PC-3 (cell line): ENCODE measurements around the gene HMCN2. TPM values are rescaled to one million over a fixed set of nuclear protein-coding genes. Genes with fewer than 3 reads are reported as not detected.

Experiments
- ATAC-seq: fragments of 200-7000 bp; cut with Tn5 transposase; 2 replicates; pipeline ENCODE4 v1.9.1; 2020; ENCODE audit warnings: mild to moderate bottlenecking, moderate library complexity
- BruUV-seq: library from RNA; stranded (reverse); fragments of 400-500 nt; replicated peaks from 2 replicates; lab custom pipeline; 2021; lab: Mats Ljungman, UMichigan
- CTCF ChIA-PET: fragments of 300-600 bp; sonication (Branson Sonifier 250); formaldehyde crosslinking; loops from one replicate; lab custom pipeline; 2022; ENCODE audit warnings: antibody characterized with exemption; lab: Charles Lee
- POLR2A ChIA-PET: fragments of 300-600 bp; sonication (Branson Sonifier 250); formaldehyde crosslinking; loops from one replicate; lab custom pipeline; 2022; ENCODE audit warnings: antibody characterized with exemption; ENCODE audit not compliant: unreplicated experiment; lab: Charles Lee
- DNase-seq: peaks from one replicate; pipeline ENCODE4 v3.0.0-alpha.2; 2015
- H2AFZ ChIP-seq: fragments of 300-600 bp; sonication (generic); 2 replicates; pipeline ENCODE4 v1.6.0; 2016; ENCODE audit warnings: antibody characterized with exemption, low read length
- H3F3A ChIP-seq: fragments of 300-600 bp; sonication (generic); one replicate; pipeline ENCODE4 v1.6.0; 2017; ENCODE audit warnings: antibody characterized with exemption, low read length, control low read depth, mild to moderate bottlenecking; ENCODE audit not compliant: unreplicated experiment
- H3K27ac ChIP-seq: fragments of 300-600 bp; sonication (generic); 2 replicates; pipeline ENCODE4 v1.5.1; 2016; ENCODE audit warnings: mild to moderate bottlenecking, low read length
- H3K27me3 ChIP-seq: fragments of 300-600 bp; sonication (generic); 2 replicates; pipeline ENCODE4 v1.6.1; 2016; ENCODE audit warnings: low read length, mixed read lengths
- H3K36me3 ChIP-seq: fragments of 300-600 bp; sonication (generic); 2 replicates; pipeline ENCODE4 v1.6.1; 2016; ENCODE audit warnings: low read depth, mixed run types, low read length, mixed read lengths
- H3K4me1 ChIP-seq: fragments of 300-600 bp; sonication (generic); 2 replicates; pipeline ENCODE4 v1.5.1; 2016; ENCODE audit warnings: low read length; ENCODE audit not compliant: insufficient read depth
- H3K4me2 ChIP-seq: fragments of 300-600 bp; sonication (generic); 2 replicates; pipeline ENCODE4 v1.6.0; 2016; ENCODE audit warnings: low read length
- H3K4me3 ChIP-seq: fragments of 300-600 bp; sonication (generic); 2 replicates; pipeline ENCODE4 v1.5.1; 2016; ENCODE audit warnings: mild to moderate bottlenecking, low read length, mixed read lengths
- H3K79me2 ChIP-seq: fragments of 300-600 bp; sonication (generic); 2 replicates; pipeline ENCODE4 v1.6.1; 2017; ENCODE audit warnings: low read length, mixed read lengths
- H3K9ac ChIP-seq: fragments of 300-600 bp; sonication (generic); 2 replicates; pipeline ENCODE4 v1.6.0; 2016; ENCODE audit warnings: mild to moderate bottlenecking, low read length
- H3K9me2 ChIP-seq: fragments of 300-600 bp; sonication (generic); replicated peaks from 2 replicates; pipeline ENCODE4 v1.6.1; 2016; ENCODE audit warnings: mixed run types, low read length, mixed read lengths
- H3K9me3 ChIP-seq: fragments of 300-600 bp; sonication (generic); 2 replicates; pipeline ENCODE4 v1.6.1; 2016; ENCODE audit warnings: low read length, mixed read lengths
- H4K20me1 ChIP-seq: fragments of 300-600 bp; sonication (generic); 2 replicates; pipeline ENCODE4 v1.6.1; 2016; ENCODE audit warnings: low read length, mixed read lengths
- CTCF ChIP-seq: fragments of 300-600 bp; sonication (generic); conservative IDR thresholded peaks from 2 replicates; pipeline ENCODE4 v1.5.1; 2017; ENCODE audit warnings: antibody characterized with exemption, low read depth, mild to moderate bottlenecking, low read length
- EZH2 ChIP-seq: fragments of 300-600 bp; sonication (generic); IDR thresholded peaks from one replicate; pipeline ENCODE4 v1.6.1; 2017; ENCODE audit warnings: antibody characterized with exemption, mild to moderate bottlenecking, low read length; ENCODE audit not compliant: unreplicated experiment
- EZH2phosphoT487 ChIP-seq: fragments of 300-600 bp; sonication (generic); IDR thresholded peaks from 2 replicates; pipeline ENCODE4 v1.6.1; 2018; ENCODE audit warnings: mild to moderate bottlenecking, antibody characterized with exemption, low read length, borderline replicate concordance
- intact Hi-C: fragments of 100-400 bp; cut with micrococcal nuclease; formaldehyde crosslinking; loops from 2 replicates; pipeline ENCODE4 v1.9.0; 2023
- total RNA-seq: library from RNA; depleted of rRNA; stranded (reverse); fragments of >200 nt; gene quantifications from 2 replicates; pipeline ENCODE4 v1.2.3, GENCODE V29; 2014

The HMCN2 gene
- total RNA-seq, 1 experiment from 2014 or later, result 0.11 TPM

GRCh38 chr9:130380920-130381469, 115.4 kb downstream of the HMCN2 start:
- CTCF ChIA-PET, result no interaction called here
- Histone ChIP-seq H3K9me2 (no peaks in the 10 kb centered on the region), H3K27me3 (no peaks in the 10 kb centered on the region), H3K9ac (no peak overlapping the region), H3K27ac (no peak overlapping the region), H3K4me3 (no peak overlapping the region), H3F3A (no peaks in the 10 kb centered on the region), H3K79me2 (no peaks in the 10 kb centered on the region), H4K20me1 (no peaks in the 10 kb centered on the region), H3K36me3 (no peaks in the 10 kb centered on the region), H3K4me1 (no peaks in the 10 kb centered on the region), H3K9me3 (no peaks in the 10 kb centered on the region), H3K4me2 (no peak overlapping the region), H2AFZ (no peak overlapping the region)
- ATAC-seq (no peak), DNase-seq (no peak)
- intact Hi-C loops, result no loop called here
- no TSS peak for BruUV-seq
- POLR2A ChIA-PET, result no interaction called here
- TF ChIP-seq EZH2phosphoT487, result no peak
- TF ChIP-seq CTCF, result no peak
- no peak for TF ChIP-seq EZH2

- POLR2A ChIA-PET, result no interaction called here
- ATAC-seq, result no peak
These were observed 116.1 kb downstream of the HMCN2 start for GRCh38 chr9:130381660-130382059.

More at GRCh38 chr9:130381660-130382059, 116.1 kb downstream of the HMCN2 start:
- CTCF ChIA-PET, result no interaction called here
- Histone ChIP-seq H3K9me3 (no peaks in the 10 kb centered on the region), H3F3A (no peaks in the 10 kb centered on the region), H3K9ac (no peak overlapping the region), H3K27ac (no peak overlapping the region), H3K4me1 (no peaks in the 10 kb centered on the region), H3K4me2 (no peak overlapping the region), H3K79me2 (no peaks in the 10 kb centered on the region), H2AFZ (no peak overlapping the region), H3K4me3 (no peak overlapping the region), H4K20me1 (no peaks in the 10 kb centered on the region), H3K27me3 (no peaks in the 10 kb centered on the region), H3K36me3 (no peaks in the 10 kb centered on the region), H3K9me2 (no peaks in the 10 kb centered on the region)
- no peak for DNase-seq
- intact Hi-C loops, result no loop called here
- no TSS peak for BruUV-seq
- TF ChIP-seq CTCF (no peak), EZH2 (no peak)
